ENCODE results near the gene DDX10.

DDX10 gene

DNA sequence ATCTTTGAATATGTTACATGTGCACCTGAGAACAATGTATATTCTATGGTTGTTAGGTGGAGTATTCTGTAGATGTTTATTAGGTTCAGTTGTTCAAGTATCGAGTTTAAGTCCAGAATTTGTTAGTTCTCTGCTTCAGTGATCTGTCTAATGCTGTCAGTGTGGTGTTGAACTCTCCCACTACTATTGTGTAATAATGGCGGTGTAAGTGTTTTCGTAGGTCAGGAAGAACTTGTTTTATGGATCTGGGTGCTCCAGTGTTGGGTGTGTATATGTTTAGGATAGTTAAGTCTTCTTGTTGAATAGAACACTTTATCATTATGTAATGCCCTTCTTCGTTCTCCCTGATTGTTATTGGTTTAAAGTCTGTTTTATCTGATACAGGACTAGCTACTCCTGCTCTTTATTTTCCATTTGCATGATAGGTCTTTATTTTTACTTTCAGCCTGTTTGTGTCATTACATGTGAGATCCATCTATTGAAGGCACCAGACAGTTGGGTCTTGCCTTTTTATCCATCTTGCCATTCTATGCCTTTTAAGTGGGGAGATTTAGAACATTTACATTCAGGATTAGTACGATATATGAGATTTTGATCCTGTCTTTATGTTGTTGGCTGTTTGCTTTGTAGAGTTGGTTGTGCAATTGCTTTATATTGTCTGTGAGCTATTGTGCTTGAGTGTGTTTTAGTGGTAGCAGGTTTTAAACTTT lies 121.6 kb downstream of the DDX10 start:
- H3K4me3 ChIP-seq = no peak overlapping the region
- no peak overlapping the region for H3K27ac ChIP-seq
- no peak for DNase-seq (ENCODE audit: low spot score)
- TF ChIP-seq, protein P1, sequence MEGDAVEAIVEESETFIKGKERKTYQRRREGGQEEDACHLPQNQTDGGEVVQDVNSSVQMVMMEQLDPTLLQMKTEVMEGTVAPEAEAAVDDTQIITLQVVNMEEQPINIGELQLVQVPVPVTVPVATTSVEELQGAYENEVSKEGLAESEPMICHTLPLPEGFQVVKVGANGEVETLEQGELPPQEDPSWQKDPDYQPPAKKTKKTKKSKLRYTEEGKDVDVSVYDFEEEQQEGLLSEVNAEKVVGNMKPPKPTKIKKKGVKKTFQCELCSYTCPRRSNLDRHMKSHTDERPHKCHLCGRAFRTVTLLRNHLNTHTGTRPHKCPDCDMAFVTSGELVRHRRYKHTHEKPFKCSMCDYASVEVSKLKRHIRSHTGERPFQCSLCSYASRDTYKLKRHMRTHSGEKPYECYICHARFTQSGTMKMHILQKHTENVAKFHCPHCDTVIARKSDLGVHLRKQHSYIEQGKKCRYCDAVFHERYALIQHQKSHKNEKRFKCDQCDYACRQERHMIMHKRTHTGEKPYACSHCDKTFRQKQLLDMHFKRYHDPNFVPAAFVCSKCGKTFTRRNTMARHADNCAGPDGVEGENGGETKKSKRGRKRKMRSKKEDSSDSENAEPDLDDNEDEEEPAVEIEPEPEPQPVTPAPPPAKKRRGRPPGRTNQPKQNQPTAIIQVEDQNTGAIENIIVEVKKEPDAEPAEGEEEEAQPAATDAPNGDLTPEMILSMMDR (IDR thresholded peaks at IDR 0.05) = no peak

DNA sequence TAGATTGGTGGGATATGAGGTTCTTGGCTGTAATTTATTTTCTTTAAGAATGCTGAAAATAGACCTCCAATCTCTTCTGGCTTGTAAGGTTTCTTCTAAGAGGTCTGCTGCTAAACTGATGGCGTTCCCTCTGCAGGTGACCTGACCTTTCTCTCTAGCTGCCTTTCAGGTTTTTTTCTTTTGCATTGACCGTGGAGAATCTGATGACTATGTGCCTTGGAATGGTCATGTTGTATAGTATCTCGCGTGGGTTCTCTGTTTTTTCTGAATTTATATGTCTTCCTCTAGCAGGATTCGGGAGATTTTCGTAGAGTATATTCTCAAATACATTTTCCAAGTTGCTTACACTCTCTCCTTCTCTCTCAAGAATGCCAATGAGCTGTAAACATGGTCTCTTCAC lies 122.2 kb downstream of the DDX10 start:
- Histone ChIP-seq H3K4me3 (no peak overlapping the region), H3K27ac (no peak overlapping the region)
- TF ChIP-seq, protein P1 (IDR thresholded peaks at IDR 0.05) = no peak
- DNase-seq (ENCODE audit: low spot score) = no peak

- Histone ChIP-seq H3K27ac (no peak overlapping the region), H3K4me3 (no peak overlapping the region)
- TF ChIP-seq, protein P1 (IDR thresholded peaks at IDR 0.05) = no peak
- no peak for DNase-seq (ENCODE audit: low spot score)
These were observed 123.8 kb downstream of the DDX10 start for GRCh38 chr11:108788565-108789199.

GRCh38 chr11:108790501-108791299 lies 125.8 kb downstream of the DDX10 start:
- TF ChIP-seq, protein P1 (IDR thresholded peaks at IDR 0.05) = no peak
- no peak overlapping the region for H3K4me3 ChIP-seq
- no peak for DNase-seq (ENCODE audit: low spot score)
- no peak overlapping the region for H3K27ac ChIP-seq

- no peak overlapping the region for H3K27ac ChIP-seq
- H3K4me3 ChIP-seq = no peak overlapping the region
- DNase-seq (ENCODE audit: low spot score) = no peak
- TF ChIP-seq, protein P1 (IDR thresholded peaks at IDR 0.05) = no peak
These were observed 128.3 kb downstream of the DDX10 start for GRCh38 chr11:108793138-108793537.

- DNase-seq (ENCODE audit: low spot score) = no peak
- Histone ChIP-seq H3K27ac (no peak overlapping the region), H3K4me3 (no peak overlapping the region)
- TF ChIP-seq, protein P1 (IDR thresholded peaks at IDR 0.05) = no peak
These were observed 128.7 kb downstream of the DDX10 start for GRCh38 chr11:108793611-108794010.
